OCI-LY7 (cell line): ENCODE data around the gene ABCA2.

ENCODE experiments used
- EZH2phosphoT487 ChIP-seq: fragments of 200-600 bp; sonication (generic); IDR thresholded peaks from 2 replicates; pipeline ENCODE4 v1.6.1; 2018; ENCODE audit warnings: low read depth, borderline replicate concordance, mild to moderate bottlenecking, mixed run types, antibody characterized with exemption, low read length, moderate library complexity, mixed read lengths
- TF ChIP-seq, protein P1 (sequence below): fragments of 200-600 bp; sonication (generic); conservative IDR thresholded peaks from 2 replicates; pipeline ENCODE4 v1.5.1; 2014; ENCODE audit warnings: mild to moderate bottlenecking, antibody characterized with exemption, low read length, moderate library complexity, mixed read lengths

- TF ChIP-seq, protein P1, sequence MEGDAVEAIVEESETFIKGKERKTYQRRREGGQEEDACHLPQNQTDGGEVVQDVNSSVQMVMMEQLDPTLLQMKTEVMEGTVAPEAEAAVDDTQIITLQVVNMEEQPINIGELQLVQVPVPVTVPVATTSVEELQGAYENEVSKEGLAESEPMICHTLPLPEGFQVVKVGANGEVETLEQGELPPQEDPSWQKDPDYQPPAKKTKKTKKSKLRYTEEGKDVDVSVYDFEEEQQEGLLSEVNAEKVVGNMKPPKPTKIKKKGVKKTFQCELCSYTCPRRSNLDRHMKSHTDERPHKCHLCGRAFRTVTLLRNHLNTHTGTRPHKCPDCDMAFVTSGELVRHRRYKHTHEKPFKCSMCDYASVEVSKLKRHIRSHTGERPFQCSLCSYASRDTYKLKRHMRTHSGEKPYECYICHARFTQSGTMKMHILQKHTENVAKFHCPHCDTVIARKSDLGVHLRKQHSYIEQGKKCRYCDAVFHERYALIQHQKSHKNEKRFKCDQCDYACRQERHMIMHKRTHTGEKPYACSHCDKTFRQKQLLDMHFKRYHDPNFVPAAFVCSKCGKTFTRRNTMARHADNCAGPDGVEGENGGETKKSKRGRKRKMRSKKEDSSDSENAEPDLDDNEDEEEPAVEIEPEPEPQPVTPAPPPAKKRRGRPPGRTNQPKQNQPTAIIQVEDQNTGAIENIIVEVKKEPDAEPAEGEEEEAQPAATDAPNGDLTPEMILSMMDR: no peak
- no peak for TF ChIP-seq EZH2phosphoT487
Observed at GRCh38 chr9:137000177-137000930, 27.7 kb downstream of the ABCA2 start.
